ENCODE results near the gene TEAD2.
"Not testable (repeated sequence)": the region's sequence is repeated elsewhere in the genome, so short reads cannot be mapped to it uniquely, and the experiment has no call there.

Gene TEAD2

GRCh38 chr19:49347191-49347590, 15.0 kb downstream of the TEAD2 start:
- no peak for DNase-seq

GRCh38 chr19:49344505-49345423, 17.5 kb downstream of the TEAD2 start:
- no peak for DNase-seq

- no peak for DNase-seq
Measured at GRCh38 chr19:49343123-49343522, 19.1 kb downstream of the TEAD2 start.

- no peak for DNase-seq
Measured at GRCh38 chr19:49342291-49342721, 19.9 kb downstream of the TEAD2 start.

- DNase-seq = no peak
Measured at GRCh38 chr19:49340865-49341718, 21.1 kb downstream of the TEAD2 start.

GRCh38 chr19:49340069-49340864, 21.9 kb downstream of the TEAD2 start:
- no peak for DNase-seq

GRCh38 chr19:49339301-49340068, 22.7 kb downstream of the TEAD2 start:
- DNase-seq = peak in 9 of 14 donors; percentile 10 to 59 (median 35)

- DNase-seq = no peak
Measured at GRCh38 chr19:49338691-49339300, 23.4 kb downstream of the TEAD2 start.

- DNase-seq = no peak
Measured at GRCh38 chr19:49338023-49338677, 24.1 kb downstream of the TEAD2 start.

- DNase-seq = no peak
Measured at GRCh38 chr19:49337267-49338022, 24.8 kb downstream of the TEAD2 start.

GRCh38 chr19:49336482-49337266, 25.5 kb downstream of the TEAD2 start:
- no peak for DNase-seq

GRCh38 chr19:49335784-49336481, 26.3 kb downstream of the TEAD2 start:
- DNase-seq = peak in 1 of 14 donors; percentile 21

GRCh38 chr19:49335071-49335783, 27.0 kb downstream of the TEAD2 start, which contains the start of gene CD37:
CD37 (plus strand) TSS chr19:49335406; CDS start chr19:49335541, 135 bp downstream.
- DNase-seq = peak in 1 of 14 donors; percentile 12

GRCh38 chr19:49333811-49334288, 28.4 kb downstream of the TEAD2 start:
- peak in 3 of 14 donors; percentile 6 to 16 (median 7) for DNase-seq

- no peak for DNase-seq
Measured at GRCh38 chr19:49333418-49333805, 28.8 kb downstream of the TEAD2 start.

GRCh38 chr19:49332691-49333417, 29.4 kb downstream of the TEAD2 start:
- not testable (repeated sequence) for DNase-seq
